Renal cortex interstitium (tissue), 15 donors: ENCODE results near the gene ITGB1BP2. TPM values are rescaled to one million over a fixed set of nuclear protein-coding genes. Genes with fewer than 3 reads are reported as not detected.
"Not testable (repeated sequence)": the region's sequence is repeated elsewhere in the genome, so short reads cannot be mapped to it uniquely, and the experiment has no call there.

ENCODE experiments used
- DNase-seq, 11 donors: peaks; one replicate each; pipeline ENCODE4 v3.0.0-alpha.2; 2013; ENCODE audit warnings: low read depth in 9 of 11, low spot score in 4 of 11; ENCODE audit errors: extremely low read depth in 1 of 11
- long read RNA-seq, 16 experiments: transcript quantifications; one replicate each; lab custom pipeline, GENCODE V29; 2026
- polyA plus RNA-seq, 3 donors: library from polyadenylated mRNA; unstranded; fragments of 120-200 nt; gene quantifications; one replicate each; pipeline ENCODE4 v1.2.1, GENCODE V29; 2013; ENCODE audit not compliant: insufficient read length in 3 of 3

Gene ITGB1BP2
- polyA plus RNA-seq: 1 to 10 TPM; 1.3 to 1.7 (median 1.5) TPM
- long read RNA-seq, donor 1: 0 reads
- long read RNA-seq, donor 2: 0 reads
- long read RNA-seq, donor 3: 0 reads
- long read RNA-seq, donor 4: 0 reads
- long read RNA-seq, donor 5: 0 reads
- long read RNA-seq, donor 6: 0 reads
- long read RNA-seq, donor 7: 0 reads
- long read RNA-seq, donor 8: 0 reads
- long read RNA-seq, donor 9, partial matches to known transcripts: 0 of 1 reads
- long read RNA-seq, donor 9, other reads (novel, unspliced or antisense): 0 of 1 reads
- long read RNA-seq, donor 10: 0 reads
- long read RNA-seq, donor 11: 0 reads
- long read RNA-seq, donor 12: 0 reads
- long read RNA-seq, donor 13: 0 reads
- long read RNA-seq, donor 14: 0 reads
- long read RNA-seq, donor 15, partial matches to known transcripts: 0 of 1 reads
- long read RNA-seq, donor 15, other reads (novel, unspliced or antisense): 0 of 1 reads
- long read RNA-seq, donor 16: 0 reads

DNA sequence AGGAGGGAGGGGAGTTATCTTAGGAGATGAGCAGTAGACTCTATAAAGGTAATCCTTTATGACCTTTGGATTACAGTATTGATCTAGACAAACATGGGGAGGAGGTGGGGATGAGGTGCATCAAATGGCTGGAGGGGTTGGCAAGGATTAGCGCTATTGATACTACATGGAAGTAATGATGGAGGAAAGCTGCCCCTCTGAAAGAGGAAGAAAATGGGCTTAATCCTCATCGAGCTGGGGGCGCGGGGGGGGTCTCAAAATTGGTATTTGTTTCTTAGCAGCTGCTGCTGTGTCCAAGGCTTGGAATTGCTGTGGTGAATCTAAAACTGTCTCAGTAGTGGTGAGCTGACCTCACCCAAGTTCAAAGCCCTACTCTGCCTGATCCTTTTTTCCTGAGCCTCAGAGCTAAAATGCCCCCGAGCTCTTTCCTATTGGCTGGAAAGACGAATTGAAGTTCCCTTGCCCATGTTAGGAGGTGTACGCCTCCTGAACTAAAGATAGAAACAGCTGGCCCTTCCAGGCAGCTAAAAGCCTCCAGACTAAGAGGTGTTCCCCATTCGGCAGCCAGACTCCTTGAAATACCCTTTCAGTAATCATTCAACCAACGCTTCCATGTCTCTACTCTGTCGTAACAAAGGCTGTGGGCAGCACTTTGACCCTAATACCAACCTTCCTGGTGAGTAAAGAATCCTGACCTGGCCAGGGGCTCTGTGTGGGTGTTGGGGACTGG is at the start of gene ITGB1BP2:
Gene ITGB1BP2, plus strand, starts transcription at position 556 of the 730 bp plus-strand sequence. Its CDS starts 57 bp downstream, at position 613.
- no peak for DNase-seq

- DNase-seq: no peak
Measured at GRCh38 chrX:71252221-71252620, 49.3 kb upstream of the ITGB1BP2 start.

- peak in 4 of 11 donors; percentile 30 to 52 (median 38) for DNase-seq
Measured at GRCh38 chrX:71253253-71254091, 48.1 kb upstream of the ITGB1BP2 start.

- peak in 10 of 11 donors; percentile 44 to 87 (median 76) for DNase-seq
Measured at GRCh38 chrX:71254092-71254963, 47.2 kb upstream of the ITGB1BP2 start, which contains the start of gene ZMYM3. TSS of gene ZMYM3 (minus strand) at chrX:71254140. CDS start at chrX:71253255, 885 bp downstream.

DNA sequence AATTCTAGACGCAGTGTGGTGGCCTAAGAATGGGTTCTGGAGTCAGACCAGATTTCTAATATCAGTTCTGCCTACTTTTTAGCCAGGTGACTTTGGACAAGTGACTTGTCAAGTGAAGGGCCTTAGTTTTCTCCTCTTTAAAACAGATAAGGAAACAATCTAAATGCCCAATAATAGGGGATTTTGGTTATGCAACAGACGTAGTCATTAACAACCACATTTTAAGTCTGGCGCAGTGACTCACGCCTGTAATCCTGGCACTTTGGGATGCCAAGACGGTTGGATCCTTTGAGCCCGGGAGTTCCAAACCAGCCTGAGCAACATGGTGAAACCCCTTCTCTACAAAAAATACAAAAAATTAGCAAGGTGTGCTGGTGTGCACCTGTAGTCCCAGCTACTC is 45.5 kb upstream of the ITGB1BP2 start:
- no peak for DNase-seq

DNA sequence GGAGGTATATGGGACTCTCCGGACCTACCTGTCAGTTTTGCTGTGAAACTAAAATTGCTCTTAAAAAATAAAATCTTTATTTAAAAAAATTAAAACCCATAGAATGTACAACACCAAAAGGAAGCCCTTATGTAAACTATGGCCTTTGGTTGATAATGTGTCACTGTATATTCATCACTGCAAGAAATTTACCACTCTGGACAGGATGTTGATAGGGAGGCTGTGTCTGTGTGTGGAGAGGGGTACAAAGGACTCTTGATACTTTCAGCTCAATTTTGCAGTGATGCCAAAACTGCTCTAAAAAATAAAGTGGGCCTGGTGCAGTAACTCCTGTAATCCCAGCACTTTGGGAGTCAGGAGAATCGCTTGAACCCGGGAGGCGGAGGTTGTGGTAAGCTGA is 44.7 kb upstream of the ITGB1BP2 start:
- no peak for DNase-seq

- not testable (repeated sequence) for DNase-seq
Measured at GRCh38 chrX:71268624-71269023, 32.9 kb upstream of the ITGB1BP2 start.

- DNase-seq: no peak
Measured at GRCh38 chrX:71269801-71270395, 31.7 kb upstream of the ITGB1BP2 start.

DNA sequence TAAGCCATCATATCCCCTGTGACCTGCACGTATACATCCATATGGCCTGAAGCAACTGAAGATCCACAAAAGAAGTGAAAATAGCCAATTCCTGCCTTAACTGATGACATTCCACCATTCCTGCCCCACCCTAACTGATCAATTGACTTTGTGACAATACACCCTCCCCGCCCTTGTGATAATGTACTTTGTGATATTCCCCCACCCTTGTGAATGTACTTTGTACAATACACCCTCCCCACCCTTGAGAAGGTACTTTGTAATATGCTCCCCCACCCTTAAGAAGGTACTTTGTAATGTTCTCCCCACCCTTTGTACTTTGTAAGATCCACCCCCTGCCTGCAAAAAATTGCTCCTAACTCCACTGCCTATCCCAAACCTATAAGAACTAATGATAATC is 29.2 kb upstream of the ITGB1BP2 start:
- not testable (repeated sequence) for DNase-seq

GRCh38 chrX:71281300-71281699 is 20.2 kb upstream of the ITGB1BP2 start:
- DNase-seq: not testable (repeated sequence)

- DNase-seq: peak in 3 of 11 donors; percentile 12 to 20 (median 14)
Measured at GRCh38 chrX:71282514-71283402, 18.8 kb upstream of the ITGB1BP2 start.

- peak; percentile 90 to 98 (median 96) for DNase-seq
Measured at GRCh38 chrX:71283403-71284143, 18.0 kb upstream of the ITGB1BP2 start, which contains the start of gene NONO. TSS of gene NONO (plus strand) at chrX:71283635. CDS start at chrX:71290638, 7,003 bp downstream.

GRCh38 chrX:71285929-71286328 is 15.6 kb upstream of the ITGB1BP2 start:
- no peak for DNase-seq

- no peak for DNase-seq
Measured at GRCh38 chrX:71291381-71291780, 10.2 kb upstream of the ITGB1BP2 start.

DNA sequence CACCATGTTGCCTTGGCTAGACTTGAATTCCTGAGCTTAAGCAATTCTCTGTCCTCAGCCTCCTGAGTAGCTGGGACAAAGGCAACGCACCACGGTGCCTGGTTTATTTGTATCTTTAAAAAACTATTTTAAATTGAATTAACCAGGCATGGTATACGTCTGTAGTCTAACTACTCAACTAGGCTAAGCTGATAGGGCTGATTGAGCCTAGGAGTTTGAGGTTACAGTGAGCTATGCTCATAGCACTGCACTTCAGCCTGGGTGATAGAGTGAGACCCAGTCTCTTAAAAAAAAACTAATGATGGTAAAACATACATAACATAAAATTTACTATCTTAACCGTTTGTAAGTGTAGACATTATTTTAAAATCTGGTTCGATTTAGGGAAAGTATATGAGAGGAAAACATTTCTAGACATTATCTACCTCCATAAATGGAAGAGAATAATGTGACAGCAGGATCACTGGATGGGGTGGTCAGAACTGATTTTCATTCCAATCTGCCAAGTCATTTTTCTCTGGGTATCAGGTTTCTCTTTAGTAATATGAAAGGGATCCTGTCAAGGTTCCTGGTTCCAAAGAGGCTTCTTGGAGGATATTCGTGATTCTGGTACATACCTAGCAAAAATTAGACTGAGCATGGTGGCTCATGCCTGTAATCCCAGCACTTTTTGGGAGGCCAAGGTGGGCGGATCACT is 8.7 kb upstream of the ITGB1BP2 start:
- no peak for DNase-seq
